ENCODE data around the gene C3orf85.

The C3orf85 gene

DNA sequence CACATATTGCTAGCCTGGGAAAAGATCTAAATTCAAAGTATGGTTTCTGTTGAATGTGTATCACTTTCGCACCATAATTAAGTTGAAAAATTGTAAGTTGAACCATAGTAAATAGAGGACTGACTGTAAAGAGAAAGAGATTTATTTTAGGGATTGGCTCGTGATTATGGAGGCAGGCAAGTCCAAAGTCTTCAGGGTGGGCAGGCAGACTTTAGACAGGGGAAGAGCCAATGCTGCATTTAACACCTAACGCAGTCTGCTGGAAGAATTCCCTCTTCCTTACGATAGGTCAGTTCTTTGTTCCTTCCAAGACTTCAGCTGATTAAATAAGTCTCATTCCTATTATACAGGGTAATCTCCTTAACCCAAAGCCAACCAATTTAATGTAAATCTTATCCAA, 15.8 kb downstream of the C3orf85 start:
- DNase-seq (ENCODE audit: low read depth in 2 of 2) = no peak

DNA sequence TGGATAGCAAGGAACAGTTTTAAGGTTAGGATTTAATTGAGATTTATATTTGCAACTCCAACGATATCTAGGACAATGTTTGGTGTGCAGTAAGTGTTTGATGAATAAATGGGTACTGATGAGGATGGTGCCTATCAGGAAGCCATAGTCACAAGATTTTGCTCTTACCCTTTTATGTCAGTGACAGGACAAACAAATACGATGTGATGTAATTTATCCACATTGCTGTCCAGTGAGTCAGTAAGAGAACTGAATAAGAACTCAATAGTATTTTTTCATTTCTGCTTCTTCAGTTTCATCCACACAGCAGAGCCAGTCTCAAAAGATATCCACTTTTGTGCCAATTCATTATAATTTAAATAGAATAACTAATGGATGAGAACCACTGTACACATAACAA, 18.5 kb downstream of the C3orf85 start:
- DNase-seq (ENCODE audit: low read depth in 2 of 2) = no peak

DNA sequence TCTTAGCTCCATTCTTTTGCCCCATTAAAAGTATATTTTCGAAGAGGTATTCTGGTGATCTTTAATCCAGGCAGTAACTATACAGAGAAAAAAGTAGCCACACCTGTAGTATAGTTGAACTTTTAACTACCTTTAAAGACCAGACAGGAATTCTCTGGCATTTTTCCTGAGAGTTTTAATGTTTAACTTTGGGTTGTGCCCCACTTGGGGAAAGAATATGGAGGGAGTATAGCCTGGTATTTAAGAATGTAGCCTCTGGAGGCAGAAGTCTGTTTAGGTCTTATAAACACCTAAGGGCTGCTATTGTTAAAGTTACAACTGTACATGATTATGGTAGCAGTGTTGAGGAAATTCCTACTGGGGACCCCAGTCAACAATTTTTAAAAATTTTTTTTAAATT, 19.3 kb downstream of the C3orf85 start:
- no peak for DNase-seq (ENCODE audit: low read depth in 2 of 2)

- DNase-seq (ENCODE audit: low read depth in 2 of 2) = no peak
Observed at GRCh38 chr3:109161487-109162123, 25.1 kb downstream of the C3orf85 start.

DNA sequence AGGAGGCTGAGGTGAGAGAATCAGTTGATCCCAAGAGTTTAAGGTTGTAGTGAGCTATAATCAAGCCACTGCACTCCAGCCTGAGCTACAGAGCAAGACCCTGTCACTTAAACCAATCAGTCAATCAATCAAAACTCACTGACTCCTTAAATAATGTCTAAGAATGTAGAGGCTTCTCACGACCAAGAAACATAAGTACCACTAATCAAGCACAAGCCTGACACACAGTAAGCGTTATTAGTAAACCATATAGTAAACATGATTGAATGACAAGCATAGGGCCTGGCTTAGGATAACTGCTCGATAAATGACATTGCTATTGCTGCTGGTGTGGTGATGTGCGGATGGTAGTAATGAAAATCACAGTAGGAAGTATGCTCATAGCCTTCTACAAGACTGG, 29.4 kb downstream of the C3orf85 start:
- no peak for DNase-seq (ENCODE audit: low read depth in 2 of 2)

DNA sequence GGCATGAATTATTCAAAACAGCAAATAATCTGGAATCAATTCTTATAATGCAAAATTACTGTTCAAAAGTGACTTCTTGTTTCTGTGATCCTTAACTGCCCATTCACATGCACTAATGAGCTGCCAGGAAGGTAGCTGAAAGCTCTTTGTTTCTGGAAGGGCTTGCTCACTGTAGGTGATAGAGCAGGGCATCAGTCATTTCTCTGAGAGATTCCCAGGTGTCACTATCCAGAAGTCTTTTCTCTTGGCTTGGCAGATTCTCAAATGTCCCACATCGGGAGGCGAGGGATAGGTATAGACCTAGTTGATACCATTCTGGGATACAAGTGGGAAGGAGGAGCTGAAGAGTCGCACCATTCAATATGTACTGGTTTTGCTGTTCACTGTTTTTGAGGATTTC, 35.0 kb downstream of the C3orf85 start:
- no peak for DNase-seq (ENCODE audit: low read depth in 2 of 2)

DNA sequence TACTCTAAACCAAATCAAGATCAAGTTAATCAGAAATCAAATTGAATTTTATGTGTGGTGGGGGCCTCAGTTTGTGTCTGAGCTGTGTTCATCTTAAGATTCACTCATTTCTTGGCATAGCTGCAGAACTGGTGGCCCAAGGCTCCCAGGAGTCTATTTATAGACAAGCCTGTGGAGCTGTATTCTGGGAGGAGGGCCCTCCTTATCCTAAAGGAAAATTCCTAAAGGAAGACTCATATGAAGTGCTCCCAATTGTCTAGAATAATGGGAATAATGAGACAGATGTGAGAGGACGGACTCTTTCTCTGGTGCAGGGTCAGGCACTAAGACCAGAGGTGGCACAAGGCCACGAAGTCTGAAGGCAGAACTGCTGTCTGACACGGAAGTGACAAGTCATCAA, 38.9 kb downstream of the C3orf85 start:
- no peak for DNase-seq (ENCODE audit: low read depth in 2 of 2)

GRCh38 chr3:109176726-109177125, 40.2 kb downstream of the C3orf85 start:
- DNase-seq (ENCODE audit: low read depth in 2 of 2) = no peak

DNA sequence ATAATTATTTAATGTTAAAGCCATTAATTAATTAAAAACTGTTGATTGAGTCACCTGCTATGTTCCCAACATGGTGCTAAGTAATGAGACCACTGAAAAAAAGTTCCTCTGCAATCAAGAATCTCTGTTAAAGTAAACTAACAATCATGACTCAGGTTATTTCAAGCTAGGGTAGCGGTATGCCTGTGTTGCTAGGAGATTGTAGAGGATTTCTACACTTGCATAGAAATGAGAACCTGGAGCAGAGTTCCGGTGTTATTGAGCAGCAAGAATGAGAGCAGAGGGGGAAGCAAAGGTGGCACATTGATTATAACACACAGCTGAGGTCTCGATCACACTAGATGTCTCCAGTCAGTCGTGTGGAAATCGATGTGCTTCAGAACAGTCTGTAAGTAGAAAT, 41.4 kb downstream of the C3orf85 start:
- no peak for DNase-seq (ENCODE audit: low read depth in 2 of 2)

DNA sequence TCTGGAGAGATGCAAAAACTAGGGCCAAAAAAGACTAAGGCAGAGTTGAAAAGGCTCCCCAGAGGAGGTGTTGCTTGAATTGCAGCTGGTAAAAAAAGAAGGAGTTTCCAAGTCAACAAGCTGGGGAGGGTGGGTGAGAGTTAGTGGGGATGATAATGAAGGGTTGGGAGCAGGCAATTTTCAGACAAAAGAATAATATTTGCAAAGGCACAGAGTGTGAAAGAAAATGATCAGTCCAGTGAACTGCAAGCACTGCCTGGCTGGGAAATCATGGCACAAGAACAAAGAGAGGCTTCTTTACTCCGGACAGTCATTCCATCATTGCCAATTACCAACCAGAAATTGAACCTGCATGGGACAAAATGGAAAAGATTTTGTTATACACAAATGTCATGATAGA, 42.2 kb downstream of the C3orf85 start:
- no peak for DNase-seq (ENCODE audit: low read depth in 2 of 2)

GRCh38 chr3:109184726-109185125, 48.2 kb downstream of the C3orf85 start:
- no peak for DNase-seq (ENCODE audit: low read depth in 2 of 2)

GRCh38 chr3:109187390-109187789, 50.9 kb downstream of the C3orf85 start:
- no peak for DNase-seq (ENCODE audit: low read depth in 2 of 2)

DNA sequence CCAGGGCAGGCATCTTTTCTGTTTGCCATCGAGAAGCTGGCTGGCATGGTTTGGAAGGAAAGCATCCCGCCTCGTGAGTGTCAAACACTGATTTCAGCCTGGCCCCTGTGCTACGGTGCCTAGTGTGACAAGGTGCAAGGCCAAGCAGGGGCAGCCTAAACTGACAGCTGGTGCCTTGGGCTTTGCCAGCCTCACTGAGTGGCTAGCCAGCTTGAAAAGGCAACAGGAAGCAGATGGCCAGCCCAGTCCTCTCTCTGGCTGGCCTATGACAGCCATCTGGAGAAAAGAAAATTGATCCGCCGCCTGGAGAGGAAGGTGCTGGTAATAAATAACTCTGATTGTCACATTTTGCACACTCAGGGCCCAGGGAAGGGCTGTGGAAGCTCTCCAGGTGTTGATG, 52.2 kb downstream of the C3orf85 start:
- no peak for DNase-seq (ENCODE audit: low read depth in 2 of 2)

GRCh38 chr3:109191421-109191820, 54.9 kb downstream of the C3orf85 start:
- no peak for DNase-seq (ENCODE audit: low read depth in 2 of 2)

GRCh38 chr3:109195815-109196214, 59.3 kb downstream of the C3orf85 start:
- DNase-seq (ENCODE audit: low read depth in 2 of 2) = no peak
